GM19397 (cell line): ENCODE data around the gene CCRL2.
"Not testable (repeated sequence)": the region's sequence is repeated elsewhere in the genome, so short reads cannot be mapped to it uniquely, and the experiment has no call there.

ENCODE experiments used
- ATAC-seq: cut with Tn5 transposase; IDR thresholded peaks from one replicate; pipeline ENCODE4 v1.9.1; 2021; ENCODE audit warnings: mild to moderate bottlenecking, moderate library complexity; ENCODE audit not compliant: unreplicated experiment

Gene CCRL2

GRCh38 chr3:46401579-46401978, 5.5 kb upstream of the CCRL2 start:
- no peak for ATAC-seq

GRCh38 chr3:46402902-46403301, 4.2 kb upstream of the CCRL2 start:
- ATAC-seq = not testable (repeated sequence)

DNA sequence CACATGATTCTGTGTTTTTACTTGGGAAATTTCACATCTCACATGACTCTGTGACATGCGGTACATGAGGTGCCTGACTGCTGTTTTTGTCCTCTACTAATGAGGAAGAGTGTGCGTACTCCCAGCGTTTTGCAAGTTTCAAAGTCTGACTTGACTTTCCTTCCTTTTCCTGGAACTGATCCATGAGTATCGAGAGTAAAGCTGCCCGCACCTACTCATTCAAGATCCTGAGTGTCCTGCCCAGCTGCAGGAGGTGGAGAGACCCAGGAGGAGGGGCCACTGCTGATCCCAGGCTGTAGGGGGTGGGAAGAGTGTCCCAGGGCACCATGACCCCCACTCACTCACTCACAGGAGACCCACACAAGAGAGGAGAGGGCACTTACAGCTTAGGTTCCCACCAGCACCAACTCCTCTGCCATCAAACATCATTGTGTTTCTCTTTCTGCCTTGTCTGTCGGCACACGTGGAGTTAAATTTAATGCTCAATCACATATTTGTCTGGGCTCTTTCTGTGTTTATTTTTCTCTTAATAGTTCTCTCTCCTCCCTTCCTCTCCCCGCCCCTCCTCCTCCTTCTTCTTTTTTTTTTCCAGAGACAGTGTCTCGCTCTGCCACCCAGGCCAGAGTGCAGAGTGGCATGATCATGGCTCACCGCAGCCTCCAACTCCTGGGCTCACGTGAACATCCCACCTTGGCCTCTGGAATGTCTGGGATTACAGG, 1.6 kb upstream of the CCRL2 start:
- no peak for ATAC-seq

DNA sequence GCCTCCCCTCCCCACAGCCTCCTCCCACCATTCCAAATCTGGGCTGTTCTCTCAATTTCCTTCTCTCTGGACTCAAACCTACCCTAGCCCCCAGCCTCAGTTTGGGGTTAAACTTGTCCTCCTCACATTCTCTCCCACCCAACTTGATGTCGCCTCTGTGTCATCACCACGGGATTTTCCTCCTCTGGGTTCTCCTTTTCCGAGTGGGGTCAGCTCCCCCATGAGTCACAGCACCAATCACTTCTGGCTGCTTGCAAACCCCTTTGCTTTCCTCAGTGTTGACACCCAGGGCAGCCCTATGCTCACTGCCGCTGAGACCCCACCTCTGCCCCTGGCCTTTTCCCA, 644 bp upstream of the CCRL2 start:
- no peak for ATAC-seq

GRCh38 chr3:46407970-46408369, 911 bp downstream of the CCRL2 start:
- no peak for ATAC-seq

- ATAC-seq = no peak
Measured at GRCh38 chr3:46408853-46409252, 1.8 kb downstream of the CCRL2 start.

DNA sequence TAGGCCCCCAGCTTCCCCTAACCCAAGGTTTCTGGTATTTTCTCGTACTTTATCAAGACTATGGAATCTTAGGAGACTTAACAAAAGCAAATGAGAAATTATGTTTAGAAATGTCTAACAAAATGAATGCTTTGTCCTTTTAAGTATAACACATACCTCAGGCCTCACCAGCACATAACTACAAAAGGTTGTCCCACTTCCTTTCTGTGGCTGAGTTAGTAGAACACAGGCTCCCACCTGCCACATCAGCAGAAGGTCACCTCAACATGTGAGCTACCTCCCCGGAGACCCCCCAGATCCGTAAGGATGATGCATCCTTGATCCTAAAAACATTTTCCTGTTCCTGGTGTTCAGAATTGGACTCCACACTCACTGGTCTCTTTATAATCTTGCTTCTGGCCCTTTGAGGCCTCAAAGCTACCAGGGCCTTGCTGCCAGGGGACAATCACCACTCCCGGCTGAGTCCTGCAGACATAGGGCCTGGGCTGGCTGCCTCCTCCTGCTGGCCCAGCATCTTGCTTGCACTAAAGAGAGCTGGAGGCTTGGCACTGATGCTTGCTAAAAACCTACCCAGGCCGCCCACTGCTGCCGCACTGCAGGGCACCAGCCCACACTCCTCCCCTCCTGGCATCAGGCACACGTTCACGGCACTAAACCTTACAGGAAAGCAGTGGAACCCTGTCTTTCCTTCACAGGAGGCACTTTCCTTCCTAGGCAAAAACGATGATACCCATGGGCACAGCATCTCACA, 2.9 kb downstream of the CCRL2 start:
- ATAC-seq = no peak

GRCh38 chr3:46410669-46411068, 3.6 kb downstream of the CCRL2 start:
- ATAC-seq = no peak

GRCh38 chr3:46411271-46411670, 4.2 kb downstream of the CCRL2 start:
- ATAC-seq = no peak

- no peak for ATAC-seq
Measured at GRCh38 chr3:46412786-46413298, 5.8 kb downstream of the CCRL2 start.

- ATAC-seq = no peak
Measured at GRCh38 chr3:46413951-46414350, 6.9 kb downstream of the CCRL2 start.

GRCh38 chr3:46414739-46415138, 7.7 kb downstream of the CCRL2 start:
- ATAC-seq = no peak

- no peak for ATAC-seq
Measured at GRCh38 chr3:46416125-46416810, 9.2 kb downstream of the CCRL2 start.

DNA sequence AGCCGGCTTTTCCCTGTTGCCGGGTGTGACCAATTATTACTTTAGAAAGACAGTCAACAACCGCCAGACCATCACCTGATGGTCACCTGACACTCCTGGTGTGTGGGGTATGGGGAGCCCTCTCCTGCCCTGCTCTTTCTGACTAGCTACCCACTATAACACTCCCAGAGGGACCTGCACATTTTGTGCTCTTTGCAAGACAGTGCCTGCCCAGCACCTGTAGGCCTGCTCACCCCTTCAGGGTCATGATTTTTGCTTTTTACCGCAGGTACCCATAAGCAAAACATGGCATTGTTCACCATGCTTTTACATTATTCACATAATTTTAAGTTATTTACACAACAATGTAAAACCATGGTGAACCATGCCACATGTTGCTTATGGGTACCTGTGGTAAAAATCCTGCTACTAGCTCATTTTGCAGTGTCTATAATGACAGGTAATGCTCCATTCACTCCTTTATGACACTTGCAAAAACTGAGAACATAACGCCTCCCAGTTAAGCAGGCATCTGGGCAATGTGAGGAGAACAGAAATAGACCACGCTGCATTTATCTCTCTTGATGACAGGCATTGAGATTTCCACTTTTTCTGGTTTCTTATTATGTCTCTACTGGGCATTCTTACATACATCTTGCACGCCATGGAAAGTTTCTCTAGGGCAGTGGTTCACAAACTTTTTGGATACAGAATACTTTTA, 9.9 kb downstream of the CCRL2 start:
- no peak for ATAC-seq

DNA sequence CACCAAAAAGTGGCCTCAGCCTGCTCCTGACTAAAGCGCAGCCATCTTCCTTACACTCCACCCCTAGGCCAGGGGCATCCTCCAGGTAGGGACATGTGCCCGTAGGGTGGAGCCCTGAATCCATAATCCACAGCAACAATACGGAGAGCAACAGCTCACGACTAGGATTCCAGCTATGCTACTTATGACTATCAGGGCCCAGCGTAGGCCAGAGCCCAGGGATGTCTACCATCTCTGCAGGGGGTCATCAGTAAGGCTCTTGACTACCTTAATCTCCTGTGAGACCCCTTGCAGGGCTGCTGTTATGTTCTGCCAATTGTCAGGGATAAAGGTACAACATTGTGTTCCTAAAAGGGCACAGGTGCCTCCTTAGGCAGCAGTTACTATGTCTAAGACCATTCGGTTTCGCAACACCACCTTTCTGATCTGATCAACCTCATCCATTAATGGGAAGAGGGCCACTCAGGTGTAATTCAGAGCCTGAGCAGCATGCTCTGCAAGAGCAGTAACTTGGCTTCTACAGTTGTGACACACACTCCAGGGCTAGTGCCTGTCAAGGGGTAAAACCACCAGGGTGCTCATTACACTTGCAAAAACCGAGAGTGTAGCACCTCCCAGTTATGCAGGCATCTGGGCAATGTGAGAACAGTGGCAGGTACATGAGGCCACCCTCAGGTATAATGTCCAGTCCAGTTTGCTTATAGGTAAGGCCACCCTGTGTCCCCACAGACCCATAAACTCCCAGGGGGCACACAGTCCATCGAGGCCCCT, 11.0 kb downstream of the CCRL2 start:
- no peak for ATAC-seq

DNA sequence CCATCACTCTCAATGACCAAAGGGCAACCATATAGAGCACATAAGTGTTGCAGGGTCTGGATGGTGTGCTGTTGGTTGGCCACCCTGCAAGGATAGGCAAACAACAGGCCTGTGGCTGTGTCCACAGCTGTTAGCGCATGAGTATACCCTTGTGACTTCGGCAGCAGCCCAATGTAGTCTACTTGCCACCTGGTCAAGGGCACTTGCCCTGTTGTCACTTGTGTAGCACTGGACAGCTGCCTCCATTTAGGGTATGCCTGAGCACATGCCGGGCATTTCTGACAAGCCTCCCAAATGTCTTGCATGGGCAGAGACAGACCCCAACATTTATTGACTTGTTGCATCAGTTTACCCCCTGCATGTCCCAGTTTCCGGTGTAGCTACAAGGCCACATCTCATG, 12.8 kb downstream of the CCRL2 start:
- ATAC-seq = no peak

GRCh38 chr3:46420931-46421330, 13.9 kb downstream of the CCRL2 start:
- no peak for ATAC-seq

- no peak for ATAC-seq
Measured at GRCh38 chr3:46422617-46423016, 15.6 kb downstream of the CCRL2 start.

DNA sequence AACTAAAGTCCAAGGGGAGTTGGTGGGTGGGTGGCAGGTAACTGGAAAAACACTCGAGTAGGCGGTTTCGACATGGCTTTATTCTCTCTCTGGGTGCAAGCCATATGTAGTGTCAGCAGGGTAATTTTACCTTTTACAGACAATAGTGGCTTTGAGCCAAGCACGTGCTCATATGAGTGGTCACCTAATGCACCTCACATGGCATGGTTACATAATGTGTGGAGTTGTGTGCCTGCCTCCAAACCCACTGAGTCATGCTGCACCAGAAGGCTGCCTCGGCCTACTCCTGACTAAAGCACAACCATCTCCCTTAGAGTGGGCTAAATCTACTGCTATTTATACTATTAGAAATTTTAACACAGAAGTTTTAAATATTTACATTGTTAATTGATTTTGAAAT, 16.5 kb downstream of the CCRL2 start:
- ATAC-seq = no peak

GRCh38 chr3:46426476-46426875, 19.4 kb downstream of the CCRL2 start:
- not testable (repeated sequence) for ATAC-seq
